Pancreas (tissue), 10 donors: Measurements from ENCODE around the gene RALA. TPM values are rescaled to one million over a fixed set of nuclear protein-coding genes. Genes with fewer than 3 reads are reported as not detected.
A peak's percentile ranks its signal among the peaks of the same experiment; 100 is the strongest.

ENCODE experiments used
- ATAC-seq, 4 donors: fragments of 200-7000 bp; cut with Tn5 transposase; one replicate each; pipeline versions ENCODE4 v1.8.0 to v1.9.1; 2020; ENCODE audit warnings: mild to moderate bottlenecking in 4 of 4, moderate library complexity in 4 of 4
- DNase-seq, 6 donors: peaks; one replicate each; pipeline ENCODE4 v3.0.0-alpha.2; 2020
- FAIRE-seq: peaks from 2 replicates; lab custom pipeline; 2012; peaks lifted over from hg19 to GRCh38; lab: Jason Lieb, UNC
- H3K27ac ChIP-seq, 4 donors: fragments of 200-600 bp; sonication (generic); 1 replicate in 3 of 4; 2 replicates in 1 of 4; pipeline versions ENCODE4 v1.5.0 to v1.8.0; 2020
- H3K27me3 ChIP-seq, 4 donors: fragments of 200-600 bp; one replicate each; pipeline ENCODE4 v1.8.0; 2021
- H3K36me3 ChIP-seq, 3 donors: fragments of 200-600 bp; sonication (generic) in 1 of 3; one replicate each; pipeline versions ENCODE4 v1.5.0 to v1.8.0; 2020 to 2021
- H3K4me1 ChIP-seq, 3 donors: fragments of 200-600 bp; one replicate each; pipeline ENCODE4 v1.8.0; 2021
- H3K4me3 ChIP-seq, 4 donors: fragments of 200-600 bp; sonication (generic) in 2 of 4; one replicate each; pipeline versions ENCODE4 v1.5.0 to v1.8.0; 2020 to 2021
- H3K9me3 ChIP-seq, 4 donors: fragments of 200-600 bp; one replicate each; pipeline ENCODE4 v1.8.0; 2021
- WGBS, 2 donors: extraction: QIAGEN DNeasy Blood & Tissue Kit; methylation state at CpG; one replicate each; pipeline ENCODE4 v1.1.7; 2013; 5-methylcytosine and 5-hydroxymethylcytosine counted together
- intact Hi-C, 3 donors: fragments of 100-400 bp; cut with DNase I; formaldehyde crosslinking; loops; one replicate each; pipeline versions ENCODE4 v1.11.1 to v1.14.2; 2022
- polyA plus RNA-seq, 2 donors: library from polyadenylated mRNA; stranded (reverse); fragments of 200-250 nt; gene quantifications; one replicate each; pipeline ENCODE4 v1.2.3, GENCODE V29; 2013
- total RNA-seq, 6 donors: library from RNA; stranded (reverse); fragmentation: NEBNext Ultra II Directional in 4 of 6; extraction: Animal tissue kit (Norgen Biotek cat#: 25700) in 4 of 6; gene quantifications; one replicate each; pipeline versions ENCODE4 v1.2.1 to v1.2.4, GENCODE V29; 2021 to 2023
- TF ChIP-seq, protein P1 (sequence below), 4 donors: fragments of 200-600 bp; sonication (generic) in 3 of 4; IDR thresholded peaks; one replicate each; pipeline versions ENCODE4 v1.5.0 to v1.8.0; 2021; ENCODE audit warnings: antibody characterized with exemption in 4 of 4
- donor health status: healthy with polysubstance abuse.
- donor health status: DM: no; HTN: no; CAD: no; lungs with moderate emphysema.
- donor health status: DM: no; HTN: no; CAD: no.
- donor health status: control.
- donor health status: control.
- donor health status: Bipolar disorder and iron deficiency.
- donor health status: DM: yes; HTN: yes; CAD: no.
- donor health status: DM: no; HTN: no; CAD: no.
- donor health status: DM: no; HTN: no; CAD: no.
- donor health status: DM: yes; HTN: yes; CAD: no.

RALA gene
- total and polyA plus RNA-seq, 8 donors = 7.0 to 19.1 (median 8.8) TPM

DNA sequence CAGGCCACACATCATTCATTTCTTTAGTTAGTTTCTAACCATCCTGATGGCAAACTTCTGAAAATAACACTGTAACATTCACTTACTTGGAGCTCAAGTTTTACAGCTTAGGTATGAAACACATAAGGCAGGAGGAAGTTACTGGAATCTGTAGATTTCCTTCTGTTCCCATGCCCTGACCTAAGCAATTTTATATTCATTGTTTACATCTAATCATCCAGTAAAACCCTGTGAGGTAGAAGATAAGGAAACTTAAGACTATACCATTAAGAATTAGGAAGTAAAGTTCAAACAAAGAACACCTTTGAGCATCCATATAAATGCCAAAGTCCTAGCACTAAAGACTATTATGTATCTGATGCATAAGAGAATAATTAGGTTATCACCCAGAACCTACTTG lies 19.5 kb downstream of the RALA start:
- no peak for ATAC-seq
- TF ChIP-seq, protein P1, sequence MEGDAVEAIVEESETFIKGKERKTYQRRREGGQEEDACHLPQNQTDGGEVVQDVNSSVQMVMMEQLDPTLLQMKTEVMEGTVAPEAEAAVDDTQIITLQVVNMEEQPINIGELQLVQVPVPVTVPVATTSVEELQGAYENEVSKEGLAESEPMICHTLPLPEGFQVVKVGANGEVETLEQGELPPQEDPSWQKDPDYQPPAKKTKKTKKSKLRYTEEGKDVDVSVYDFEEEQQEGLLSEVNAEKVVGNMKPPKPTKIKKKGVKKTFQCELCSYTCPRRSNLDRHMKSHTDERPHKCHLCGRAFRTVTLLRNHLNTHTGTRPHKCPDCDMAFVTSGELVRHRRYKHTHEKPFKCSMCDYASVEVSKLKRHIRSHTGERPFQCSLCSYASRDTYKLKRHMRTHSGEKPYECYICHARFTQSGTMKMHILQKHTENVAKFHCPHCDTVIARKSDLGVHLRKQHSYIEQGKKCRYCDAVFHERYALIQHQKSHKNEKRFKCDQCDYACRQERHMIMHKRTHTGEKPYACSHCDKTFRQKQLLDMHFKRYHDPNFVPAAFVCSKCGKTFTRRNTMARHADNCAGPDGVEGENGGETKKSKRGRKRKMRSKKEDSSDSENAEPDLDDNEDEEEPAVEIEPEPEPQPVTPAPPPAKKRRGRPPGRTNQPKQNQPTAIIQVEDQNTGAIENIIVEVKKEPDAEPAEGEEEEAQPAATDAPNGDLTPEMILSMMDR (IDR thresholded peaks at IDR 0.05) = no peak
- Histone ChIP-seq H3K36me3 (no peaks in the 10 kb centered on the region), H3K4me3 (no peak overlapping the region), H3K4me1 (peaks cover 0 to 8% (median 7%) of the 10 kb centered on the region in 3 donors), H3K9me3 (no peaks in the 10 kb centered on the region), H3K27ac (no peak overlapping the region), H3K27me3 (no peaks in the 10 kb centered on the region)
- DNase-seq = no peak
- intact Hi-C loops = no loop called here
- peak; percentile 37 for FAIRE-seq

DNA sequence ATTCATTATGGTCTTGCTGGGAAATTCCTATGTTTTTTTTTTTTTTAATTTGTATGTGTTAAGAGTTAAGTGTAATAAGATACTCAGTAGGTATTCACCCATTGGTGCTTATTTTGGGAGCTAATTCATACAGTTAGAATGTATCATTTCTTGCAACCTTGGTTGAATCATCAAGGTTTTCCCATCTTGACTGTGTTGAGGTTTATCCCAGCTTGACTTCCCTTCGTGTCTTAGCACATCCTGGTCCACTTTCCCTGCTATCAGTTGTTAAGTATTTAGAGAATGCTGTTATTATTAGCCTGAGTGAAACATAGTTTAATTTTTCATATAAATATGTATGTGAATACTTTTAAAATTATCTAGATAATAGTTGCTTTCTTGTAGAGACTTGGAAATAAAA lies 20.8 kb downstream of the RALA start:
- FAIRE-seq (no peak), DNase-seq (no peak), ATAC-seq (no peak)
- Histone ChIP-seq H3K36me3 (no peaks in the 10 kb centered on the region), H3K27ac (no peak overlapping the region), H3K27me3 (no peaks in the 10 kb centered on the region), H3K9me3 (no peaks in the 10 kb centered on the region), H3K4me3 (no peak overlapping the region), H3K4me1 (peaks cover 0 to 8% (median 7%) of the 10 kb centered on the region in 3 donors)
- WGBS, 2 donors = 51 to 62% methylated on average over 1 of the region's 1 CpG
- intact Hi-C loops = no loop called here
- TF ChIP-seq, protein P1 (IDR thresholded peaks at IDR 0.05) = no peak

DNA sequence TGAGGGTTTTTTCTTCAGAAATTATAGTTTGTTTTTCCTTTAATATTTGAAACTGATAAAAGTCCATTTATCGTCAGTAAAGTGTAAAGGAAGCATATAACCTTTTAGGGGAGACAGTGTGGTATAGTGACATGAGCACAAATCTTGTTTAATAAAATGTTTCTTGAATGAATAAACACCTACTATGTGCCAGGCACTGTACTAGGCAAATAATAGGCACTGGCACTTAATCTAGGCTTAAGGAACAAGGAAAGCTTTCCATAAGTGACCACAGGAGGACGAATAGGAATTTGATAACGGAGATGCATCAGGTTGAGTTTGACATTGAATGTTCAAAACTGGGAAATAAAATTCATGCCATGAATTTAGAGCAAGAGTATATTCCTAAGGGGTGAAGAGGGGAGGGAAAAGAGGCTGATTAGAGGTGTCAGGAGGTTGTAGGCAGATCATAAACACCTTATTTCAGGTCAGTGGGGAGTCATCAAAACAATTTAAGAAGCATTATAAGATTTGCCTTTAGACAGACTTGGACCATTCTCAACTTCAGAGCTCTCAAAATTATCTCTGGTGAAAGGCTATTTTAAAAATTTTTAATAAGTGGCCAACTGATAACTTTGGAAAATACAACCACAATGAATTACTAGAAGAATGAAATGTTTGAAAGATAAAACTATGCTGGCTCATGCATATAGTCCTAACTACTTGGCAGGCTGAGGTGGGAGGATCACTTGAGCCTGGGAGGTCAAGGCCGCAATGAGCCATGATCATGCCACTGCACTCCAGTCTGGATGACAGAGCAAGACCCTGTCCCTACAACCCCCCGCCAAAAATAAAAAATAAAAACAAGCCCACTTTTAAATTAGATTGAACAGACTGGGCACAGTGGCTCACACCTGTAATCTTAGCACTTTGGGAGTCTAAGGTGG lies 22.4 kb downstream of the RALA start:
- TF ChIP-seq, protein P1 (IDR thresholded peaks at IDR 0.05) = no peak
- Histone ChIP-seq H3K4me1 (peaks cover 0 to 8% (median 7%) of the 10 kb centered on the region in 3 donors), H3K27me3 (no peaks in the 10 kb centered on the region), H3K9me3 (no peaks in the 10 kb centered on the region), H3K27ac (no peak overlapping the region), H3K36me3 (no peaks in the 10 kb centered on the region), H3K4me3 (no peak overlapping the region)
- FAIRE-seq = no peak
- no peak for DNase-seq
- intact Hi-C loops = no loop called here
- 80 to 81% methylated on average over 5 of the region's 5 CpGs for WGBS, 2 donors
- ATAC-seq = no peak

DNA sequence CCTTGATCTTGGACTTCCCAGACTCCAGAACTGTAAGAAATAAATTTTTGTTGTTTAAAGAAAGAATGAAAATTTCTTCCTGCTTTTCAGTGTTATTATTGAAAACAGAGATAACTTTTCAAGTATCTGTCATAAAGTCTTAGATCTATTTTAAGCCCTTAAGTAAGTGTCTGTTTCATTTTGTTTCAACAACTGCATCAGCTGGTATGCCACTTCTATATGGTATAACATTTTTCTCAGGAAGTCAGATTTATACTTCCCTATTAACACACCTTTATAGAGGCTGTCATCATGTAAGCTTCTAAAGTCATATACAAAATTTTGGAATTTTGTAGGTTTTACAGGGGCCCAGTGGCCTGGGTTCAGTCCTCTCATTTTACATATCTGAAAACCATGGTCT lies 24.4 kb downstream of the RALA start:
- FAIRE-seq (no peak), ATAC-seq (no peak)

More for the DNA sequence above, 24.4 kb downstream of the RALA start:
- Histone ChIP-seq H3K9me3 (no peaks in the 10 kb centered on the region), H3K27me3 (no peaks in the 10 kb centered on the region), H3K4me3 (no peak overlapping the region), H3K4me1 (peaks cover 0 to 8% (median 7%) of the 10 kb centered on the region in 3 donors), H3K36me3 (no peaks in the 10 kb centered on the region), H3K27ac (no peak overlapping the region)
- DNase-seq = no peak
- intact Hi-C loops = no loop called here
- TF ChIP-seq, protein P1 (IDR thresholded peaks at IDR 0.05) = no peak
